Measurements from ENCODE around the gene EML1.

The EML1 gene

GRCh38 chr14:99793213-99794150 lies at the start of gene EML1:
Gene EML1, plus strand, starts transcription at chr14:99793413. Its CDS starts 64 bp downstream, at chr14:99793477.
- peak within 1 kb of the TSS; percentile 61 for H3K4me3 ChIP-seq (ENCODE audit: low read length)
- no peak for TF ChIP-seq ZNF274 (IDR thresholded peaks at IDR 0.05; ENCODE audit: low read depth, low read length)

DNA sequence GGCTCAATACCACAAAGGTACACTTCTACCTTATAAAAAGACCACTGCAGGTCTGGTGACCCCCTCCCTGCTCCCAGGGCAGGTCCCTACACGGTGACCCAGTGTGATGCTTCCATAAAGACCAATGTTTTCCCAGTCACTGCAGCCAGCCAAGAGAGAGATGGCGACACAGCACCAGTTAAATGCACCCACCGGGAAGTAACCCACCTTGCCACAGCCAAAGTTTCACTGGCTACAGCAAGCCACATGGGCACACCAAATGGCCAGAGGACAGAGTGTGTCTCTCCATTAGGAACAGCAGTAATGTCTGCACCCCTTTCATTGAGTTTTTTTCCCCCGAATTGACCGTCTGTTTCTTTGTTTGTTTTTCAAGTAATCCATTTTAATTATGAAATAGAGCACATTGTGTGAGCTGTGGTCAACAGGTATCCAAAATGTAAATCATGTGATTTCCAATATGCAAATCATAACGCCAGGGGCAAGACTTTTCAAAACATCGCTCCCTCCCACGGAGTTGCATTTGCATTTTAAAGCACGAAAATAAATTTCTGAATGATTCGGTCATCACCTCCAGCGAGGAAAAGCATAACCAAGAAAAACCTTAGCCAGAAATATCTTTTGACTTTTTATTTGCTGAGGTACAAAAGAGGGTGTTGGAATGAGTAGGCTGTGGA lies 48.9 kb upstream of the EML1 start:
- H3K4me3 ChIP-seq (ENCODE audit: low read length), result no peak overlapping the region
- no peak for TF ChIP-seq ZNF274 (IDR thresholded peaks at IDR 0.05; ENCODE audit: low read depth, low read length)

DNA sequence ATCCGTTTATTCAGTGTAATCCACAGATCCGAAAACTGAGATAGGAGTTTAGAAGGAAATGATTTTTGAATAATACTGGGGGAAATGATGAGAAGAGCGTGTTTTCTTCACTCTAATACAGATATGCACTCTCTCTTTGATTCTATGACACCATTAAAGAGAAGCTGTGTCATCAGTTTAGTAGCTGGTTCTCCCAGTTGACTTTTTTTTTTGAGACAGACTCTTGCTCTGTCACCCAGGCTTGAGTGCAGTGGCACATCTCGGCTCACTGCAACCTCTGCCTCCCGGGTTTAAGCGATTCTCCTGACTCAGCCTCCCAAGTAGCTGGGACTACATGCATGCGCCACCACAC lies 48.4 kb upstream of the EML1 start:
- H3K4me3 ChIP-seq (ENCODE audit: low read length), result no peak overlapping the region
- no peak for TF ChIP-seq ZNF274 (IDR thresholded peaks at IDR 0.05; ENCODE audit: low read depth, low read length)

GRCh38 chr14:99745307-99745951 lies 47.8 kb upstream of the EML1 start:
- H3K4me3 ChIP-seq (ENCODE audit: low read length), result no peak overlapping the region
- TF ChIP-seq ZNF274 (IDR thresholded peaks at IDR 0.05; ENCODE audit: low read depth, low read length), result no peak

- TF ChIP-seq ZNF274 (IDR thresholded peaks at IDR 0.05; ENCODE audit: low read depth, low read length), result no peak
- H3K4me3 ChIP-seq (ENCODE audit: low read length), result no peak overlapping the region
Observed at GRCh38 chr14:99747167-99747566, 46.0 kb upstream of the EML1 start.

DNA sequence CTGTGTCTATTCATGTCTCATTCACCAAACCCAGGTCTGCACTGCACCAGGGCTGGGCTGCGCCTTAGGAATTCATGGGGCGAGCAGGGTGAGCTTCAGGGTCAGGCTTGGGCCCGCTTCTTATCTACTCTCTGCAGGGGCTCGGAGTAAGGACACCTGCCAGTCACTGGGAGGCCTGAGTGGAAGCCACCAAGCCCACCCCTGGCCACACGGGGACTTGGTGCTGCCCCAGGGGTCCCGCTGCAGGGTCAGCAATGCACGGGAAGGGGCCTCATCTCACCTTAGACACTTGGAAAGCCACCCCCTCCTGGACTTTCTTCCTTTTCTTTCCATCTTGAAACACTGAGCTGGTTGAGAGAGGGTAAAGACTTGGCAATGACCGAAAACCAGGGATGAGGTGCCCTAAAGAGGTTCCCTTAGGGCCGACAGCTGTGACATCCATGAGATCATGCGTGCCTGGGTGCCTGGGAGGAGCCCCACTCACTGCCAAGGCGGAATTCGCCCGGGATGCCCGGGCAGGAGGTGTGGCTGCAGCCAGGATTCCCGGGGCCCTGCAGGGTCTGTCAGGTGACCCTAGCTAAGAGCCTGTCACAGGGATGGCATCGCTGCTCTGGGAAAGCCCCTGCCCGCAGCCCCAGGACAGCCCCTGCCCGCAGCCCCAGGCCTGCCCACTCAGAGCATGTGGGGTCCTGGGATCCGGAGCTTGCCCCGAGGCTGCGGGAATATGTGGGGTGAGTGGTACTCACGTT lies 45.5 kb upstream of the EML1 start:
- no peak overlapping the region for H3K4me3 ChIP-seq (ENCODE audit: low read length)
- no peak for TF ChIP-seq ZNF274 (IDR thresholded peaks at IDR 0.05; ENCODE audit: low read depth, low read length)

DNA sequence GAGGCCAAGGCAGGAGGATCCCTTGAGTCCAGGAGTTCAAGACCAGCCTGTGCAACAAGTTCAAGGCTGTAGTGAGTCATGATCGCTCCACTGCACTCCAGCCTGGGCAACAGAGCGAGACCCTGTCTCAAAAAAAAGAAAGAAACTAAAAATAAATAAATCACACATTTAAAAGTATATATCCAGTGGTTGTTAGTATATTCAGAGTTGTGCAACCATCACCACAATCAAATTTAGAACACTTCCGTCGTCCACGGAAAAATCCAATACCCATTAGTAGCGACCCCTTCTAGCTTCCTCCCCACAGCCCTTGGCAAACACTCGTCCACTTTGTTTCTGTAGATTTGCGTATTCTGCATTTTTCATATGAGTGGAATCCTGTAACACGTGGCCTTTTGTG lies 44.7 kb upstream of the EML1 start:
- TF ChIP-seq ZNF274 (IDR thresholded peaks at IDR 0.05; ENCODE audit: low read depth, low read length), result no peak
- H3K4me3 ChIP-seq (ENCODE audit: low read length), result no peak overlapping the region

DNA sequence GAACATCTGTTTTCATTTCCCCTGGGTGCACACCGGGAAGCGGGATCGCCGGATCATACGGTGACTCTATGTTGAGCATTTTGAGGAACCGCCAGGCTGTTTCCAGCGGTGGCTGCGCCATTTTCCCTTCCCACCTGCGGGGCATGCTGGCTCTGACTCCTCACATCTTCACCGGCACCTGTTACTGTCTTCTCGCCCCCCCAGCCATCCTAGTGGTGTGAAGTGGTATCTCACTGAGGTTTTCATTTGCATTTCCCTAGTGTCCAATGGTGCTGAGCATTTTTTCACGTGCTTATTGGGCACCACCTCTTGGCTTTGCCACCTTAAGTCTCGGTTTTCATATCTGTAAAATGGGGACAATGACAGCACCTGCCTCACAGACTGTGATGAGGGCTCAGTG lies 44.1 kb upstream of the EML1 start:
- no peak overlapping the region for H3K4me3 ChIP-seq (ENCODE audit: low read length)
- no peak for TF ChIP-seq ZNF274 (IDR thresholded peaks at IDR 0.05; ENCODE audit: low read depth, low read length)

DNA sequence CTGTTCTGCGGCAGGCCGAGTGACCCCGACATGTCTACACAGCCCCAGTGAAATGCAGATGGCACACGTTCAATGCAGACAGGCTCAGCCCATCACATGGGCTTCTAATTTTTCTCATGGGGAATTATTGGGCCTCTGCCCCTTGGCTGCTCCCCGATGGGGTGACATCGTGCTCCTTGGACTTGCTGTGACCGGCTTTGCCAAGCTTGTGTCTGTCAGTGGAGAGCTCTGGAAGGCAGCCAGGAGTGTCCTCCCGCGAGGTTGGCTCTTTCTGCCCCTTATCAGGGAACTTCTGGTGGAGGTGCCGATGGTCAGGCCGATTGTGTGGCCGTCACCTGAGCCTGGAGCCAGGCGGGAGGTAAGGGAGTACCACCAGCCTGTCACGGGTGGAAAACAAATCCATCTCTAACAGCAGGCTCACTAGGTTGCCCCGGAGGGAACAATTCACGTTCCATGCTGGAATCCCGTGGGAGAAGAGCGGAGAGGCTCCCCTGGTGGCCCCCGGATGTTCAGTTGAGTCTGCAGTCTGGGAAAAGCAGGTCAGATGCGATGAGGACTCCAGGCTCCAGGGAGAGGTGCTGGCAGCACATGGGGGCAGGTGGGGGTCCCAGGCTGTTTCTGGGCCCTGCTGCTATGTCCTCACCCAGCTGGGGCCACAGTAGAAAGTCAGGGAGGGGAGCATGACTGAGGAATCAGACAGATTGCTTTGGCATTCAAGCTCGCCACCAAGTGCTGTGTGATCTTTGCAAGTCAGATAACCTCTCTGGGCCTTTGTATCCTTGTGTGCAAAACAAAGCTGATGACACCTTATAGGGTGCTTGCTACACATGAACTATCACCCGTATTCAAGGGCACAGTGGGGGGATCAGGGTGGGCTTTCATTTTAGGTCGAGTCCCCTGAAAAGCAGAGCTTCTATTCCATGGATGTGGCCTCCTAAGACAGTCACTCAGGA lies 43.2 kb upstream of the EML1 start:
- no peak for TF ChIP-seq ZNF274 (IDR thresholded peaks at IDR 0.05; ENCODE audit: low read depth, low read length)

GRCh38 chr14:99750746-99751450 lies 42.3 kb upstream of the EML1 start:
- TF ChIP-seq ZNF274 (IDR thresholded peaks at IDR 0.05; ENCODE audit: low read depth, low read length), result no peak
- H3K4me3 ChIP-seq (ENCODE audit: low read length), result no peak overlapping the region

More for the DNA sequence above, 43.2 kb upstream of the EML1 start:
- H3K4me3 ChIP-seq (ENCODE audit: low read length), result no peak overlapping the region

- no peak overlapping the region for H3K4me3 ChIP-seq (ENCODE audit: low read length)
- TF ChIP-seq ZNF274 (IDR thresholded peaks at IDR 0.05; ENCODE audit: low read depth, low read length), result no peak
Observed at GRCh38 chr14:99751539-99752485, 41.4 kb upstream of the EML1 start.

All from GM08714 (cell line).